ENCODE results near the gene EMX1. TPM values are rescaled to one million over a fixed set of nuclear protein-coding genes. Genes with fewer than 3 reads are reported as not detected.
A peak's percentile ranks its signal among the peaks of the same experiment; 100 is the strongest.

The EMX1 gene
- total and polyA plus RNA-seq, 2 of the 13 experiments (the other 11 are each of a cell fraction or from before 2014, with no cell fraction given) = 0.62 to 4.9 TPM

DNA sequence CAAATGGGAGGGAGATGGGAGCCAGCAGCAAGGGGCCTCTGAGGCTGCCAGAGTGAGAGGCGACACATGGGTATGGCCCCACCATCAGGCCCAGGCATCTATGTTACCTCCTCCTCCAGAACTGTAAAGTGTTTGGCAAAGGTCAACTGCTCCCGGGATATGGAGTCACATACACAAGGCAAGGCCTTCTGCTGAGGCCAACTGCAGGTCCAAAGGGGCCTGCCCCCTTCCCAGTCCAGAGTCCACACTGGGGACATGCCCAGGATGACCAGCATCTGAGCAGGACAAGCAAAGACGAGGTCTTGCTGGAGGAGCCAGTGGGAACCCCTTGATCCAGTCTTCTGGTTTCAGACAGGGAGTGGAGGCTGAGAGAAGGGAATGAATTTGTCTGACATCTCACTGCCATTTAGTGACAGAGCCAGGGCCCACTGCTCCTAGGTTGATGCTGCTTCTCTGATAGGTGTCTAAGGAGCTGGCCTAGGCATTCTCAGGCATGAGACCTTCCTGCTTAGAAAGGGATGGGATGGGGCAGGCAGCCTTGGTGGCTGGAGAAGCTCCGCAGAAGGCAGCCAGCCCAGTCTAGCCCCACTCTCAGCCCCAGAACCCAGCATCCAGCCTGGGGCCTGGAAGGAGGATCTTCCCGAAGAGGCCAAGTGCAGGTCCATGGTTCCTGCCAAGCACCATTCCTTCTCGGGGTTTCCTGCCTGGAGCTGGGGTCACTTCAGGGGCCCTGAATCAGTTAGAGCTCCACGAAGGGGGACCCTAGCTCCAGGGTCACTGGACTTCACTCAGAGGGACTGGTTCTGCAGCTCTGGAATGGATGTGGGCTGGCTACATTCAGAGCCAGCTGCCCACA, 26.4 kb downstream of the EMX1 start (continued):
- TF ChIP-seq ZNF709 (CRISPR knock-in tag; IDR thresholded peaks at IDR 0.05) (no peak), ZNF30 (CRISPR knock-in tag; IDR thresholded peaks at IDR 0.05) (no peak), ZNF225 (CRISPR knock-in tag; IDR thresholded peaks at IDR 0.05) (no peak), ZNF737 (CRISPR knock-in tag; IDR thresholded peaks at IDR 0.05; ENCODE audit: borderline replicate concordance) (no peak), PREB (CRISPR knock-in tag; IDR thresholded peaks at IDR 0.05) (no peak), RAD51 (IDR thresholded peaks at IDR 0.05; ENCODE audit: borderline replicate concordance) (no peak), ESRRA (CRISPR knock-in tag; IDR thresholded peaks at IDR 0.05; ENCODE audit: low read depth) (0 out of 2 replicates have a peak, but pooled peaks have one; percentile 68), RERE (CRISPR knock-in tag; IDR thresholded peaks at IDR 0.05; ENCODE audit: low read depth) (no peak), ONECUT2 (CRISPR knock-in tag; IDR thresholded peaks at IDR 0.05) (no peak), YEATS4 (CRISPR knock-in tag; IDR thresholded peaks at IDR 0.05; ENCODE audit: borderline replicate concordance) (no peak), HMG20B (CRISPR knock-in tag; conservative IDR thresholded peaks at IDR 0.05) (no peak), NCOA5 (CRISPR knock-in tag; IDR thresholded peaks at IDR 0.05) (no peak), MAZ (IDR thresholded peaks at IDR 0.05; ENCODE audit: borderline replicate concordance, low read depth, low read length) (no peak), MAZ (CRISPR knock-in tag; IDR thresholded peaks at IDR 0.05; ENCODE audit: low read depth) (0 out of 2 replicates have a peak, but pooled peaks have one; percentile 49), TAF15 (IDR thresholded peaks at IDR 0.05; ENCODE audit: low read depth, low read length, poor library complexity, severe bottlenecking) (no peak), ZNF292 (CRISPR knock-in tag; IDR thresholded peaks at IDR 0.05; ENCODE audit: borderline replicate concordance, low read depth) (no peak), ZNF333 (CRISPR knock-in tag; IDR thresholded peaks at IDR 0.05; ENCODE audit: borderline replicate concordance) (no peak), ZNF317 (CRISPR knock-in tag; IDR thresholded peaks at IDR 0.05) (no peak), MAFF (IDR thresholded peaks at IDR 0.05; ENCODE audit: low read depth, low read length) (no peak), ZNF83 (CRISPR knock-in tag; IDR thresholded peaks at IDR 0.05; ENCODE audit: borderline replicate concordance) (no peak), NRL (CRISPR knock-in tag; IDR thresholded peaks at IDR 0.05; ENCODE audit: borderline replicate concordance) (no peak; the same call in 1 of the 2 replicates), ZSCAN22 (CRISPR knock-in tag; IDR thresholded peaks at IDR 0.05) (no peak), PLRG1 (conservative IDR thresholded peaks at IDR 0.05) (no peak)
- TF ChIP-seq, protein P1, sequence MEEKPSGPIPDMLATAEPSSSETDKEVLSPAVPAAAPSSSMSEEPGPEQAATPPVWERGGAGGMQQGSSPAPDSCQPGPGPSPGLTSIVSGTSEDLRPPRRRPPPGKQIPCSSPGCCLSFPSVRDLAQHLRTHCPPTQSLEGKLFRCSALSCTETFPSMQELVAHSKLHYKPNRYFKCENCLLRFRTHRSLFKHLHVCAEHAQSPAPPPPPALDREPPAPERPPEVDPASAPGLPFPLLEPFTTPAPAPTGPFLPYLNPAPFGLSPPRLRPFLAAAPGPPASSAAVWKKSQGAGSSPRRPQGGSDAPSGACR (CRISPR knock-in tag; IDR thresholded peaks at IDR 0.05) = no peak

Data from HepG2 (cell line).